ENCODE data around the gene SUCLG1.
"Not testable (repeated sequence)": the region's sequence is repeated elsewhere in the genome, so short reads cannot be mapped to it uniquely, and the experiment has no call there.

Gene SUCLG1

GRCh38 chr2:84472856-84473565 is 13.9 kb upstream of the SUCLG1 start:
- H3K4me2 ChIP-seq, result no peak overlapping the region

GRCh38 chr2:84472423-84472822 is 13.3 kb upstream of the SUCLG1 start:
- H3K4me3 ChIP-seq, H4K20me1 ChIP-seq, H3K27ac ChIP-seq, H3K4me2 ChIP-seq, H3K27me3 ChIP-seq, H3K9ac ChIP-seq, H3K4me1 ChIP-seq: not testable (repeated sequence)
- Histone ChIP-seq H3K9me3 (replicated peaks in 1 of 11) (peaks cover 66 to 93% (median 82%) of the 10 kb centered on the region in 11 experiments), H3K36me3 (peaks cover 0 to 36% (median 24%) of the 10 kb centered on the region in 11 experiments; a peak in 15 of 22 replicates)

More at GRCh38 chr2:84472856-84473565, 13.9 kb upstream of the SUCLG1 start:
- Histone ChIP-seq H4K20me1 (no peaks in the 10 kb centered on the region), H3K4me3 (no peak overlapping the region), H3K27ac (no peak overlapping the region), H3K4me1 (no peaks in the 10 kb centered on the region), H3K36me3 (peaks cover 0 to 42% (median 29%) of the 10 kb centered on the region in 11 experiments; a peak in 16 of 22 replicates), H3K9me3 (replicated peaks in 1 of 11) (peaks cover 68 to 95% (median 84%) of the 10 kb centered on the region in 11 experiments), H3K27me3 (no peaks in the 10 kb centered on the region), H3K9ac (no peak overlapping the region)
- no peak for TF ChIP-seq Cebpa-rat (IDR thresholded peaks at IDR 0.05)

GRCh38 chr2:84467389-84467788 is 8.3 kb upstream of the SUCLG1 start:
- Histone ChIP-seq H3K4me1 (no peaks in the 10 kb centered on the region), H3K27ac (no peak overlapping the region), H3K9ac (no peak overlapping the region), H4K20me1 (no peaks in the 10 kb centered on the region), H3K4me2 (no peak overlapping the region), H3K27me3 (no peaks in the 10 kb centered on the region), H3K4me3 (no peak overlapping the region), H3K36me3 (peaks cover 0 to 29% (median 22%) of the 10 kb centered on the region in 11 experiments; a peak in 14 of 22 replicates), H3K9me3 (replicated peaks in 1 of 11) (peaks cover 65 to 78% (median 71%) of the 10 kb centered on the region in 11 experiments)
- no peak for TF ChIP-seq Cebpa-rat (IDR thresholded peaks at IDR 0.05)

- TF ChIP-seq Cebpa-rat (IDR thresholded peaks at IDR 0.05), result no peak
- H3K4me2 ChIP-seq, result no peak overlapping the region
- H3K27ac ChIP-seq, result no peak overlapping the region
- H3K9me3 ChIP-seq (replicated peaks in 1 of 11), result peaks cover 10 to 23% (median 15%) of the 10 kb centered on the region in 11 experiments; a peak in 21 of 22 replicates
- peaks cover 0 to 23% (median 18%) of the 10 kb centered on the region in 11 experiments; a peak in 11 of 22 replicates for H4K20me1 ChIP-seq
- no peak overlapping the region for H3K9ac ChIP-seq
- no peaks in the 10 kb centered on the region for H3K27me3 ChIP-seq
- peaks cover 21 to 28% (median 27%) of the 10 kb centered on the region in 10 experiments for H3K4me1 ChIP-seq
- peaks cover 0 to 4% (median 0%) of the 10 kb centered on the region in 11 experiments; a peak in 2 of 22 replicates for H3K36me3 ChIP-seq
- H3K4me3 ChIP-seq, result no peak overlapping the region
Observed at GRCh38 chr2:84461310-84461709, 2.2 kb upstream of the SUCLG1 start.

- no peak overlapping the region; a peak in 1 of 20 replicates for H3K4me3 ChIP-seq
- TF ChIP-seq Cebpa-rat (IDR thresholded peaks at IDR 0.05), result no peak
- H3K4me1 ChIP-seq, result peaks cover 21 to 33% (median 27%) of the 10 kb centered on the region in 10 experiments
- H3K27me3 ChIP-seq, result no peaks in the 10 kb centered on the region
- H3K9me3 ChIP-seq (replicated peaks in 1 of 11), result peaks cover 4 to 16% (median 9%) of the 10 kb centered on the region in 11 experiments; a peak in 18 of 22 replicates
- H4K20me1 ChIP-seq, result peaks cover 4 to 30% (median 20%) of the 10 kb centered on the region in 11 experiments; a peak in 13 of 22 replicates
- no peak overlapping the region for H3K27ac ChIP-seq
- H3K36me3 ChIP-seq, result peaks cover 0 to 3% (median 0%) of the 10 kb centered on the region in 11 experiments; a peak in 1 of 22 replicates
- H3K9ac ChIP-seq, result no peak overlapping the region
- H3K4me2 ChIP-seq, result peak overlapping the region in 6 of 11 experiments; percentile 81 to 97 (median 89); a peak in 8 of 22 replicates
Observed at GRCh38 chr2:84460670-84461069, 1.6 kb upstream of the SUCLG1 start.

GRCh38 chr2:84459944-84460429 is 907 bp upstream of the SUCLG1 start:
- Histone ChIP-seq H3K4me1 (peaks cover 21 to 33% (median 27%) of the 10 kb centered on the region in 10 experiments), H3K9ac (peak overlapping the region; percentile 84 to 95 (median 91)), H3K36me3 (peaks cover 0 to 3% (median 0%) of the 10 kb centered on the region in 11 experiments; a peak in 4 of 22 replicates), H3K4me3 (peak overlapping the region; percentile 82 to 99 (median 92)), H3K27ac (peak overlapping the region in 10 of 11 experiments; percentile 87 to 94 (median 93); a peak in 19 of 22 replicates), H3K27me3 (no peaks in the 10 kb centered on the region), H3K9me3 (replicated peaks in 1 of 11) (peaks cover 0 to 11% (median 4%) of the 10 kb centered on the region in 11 experiments; a peak in 4 of 22 replicates), H4K20me1 (peaks cover 4 to 37% (median 20%) of the 10 kb centered on the region in 11 experiments; a peak in 14 of 22 replicates), H3K4me2 (peak overlapping the region; percentile 81 to 97 (median 90))
- peak in 2 of 11 experiments; percentile 14 to 31; a peak in 1 of 22 replicates for TF ChIP-seq Cebpa-rat (IDR thresholded peaks at IDR 0.05)

GRCh38 chr2:84458551-84459017 is 496 bp downstream of the SUCLG1 start:
- peak overlapping the region; percentile 84 to 95 (median 91) for H3K9ac ChIP-seq
- no peaks in the 10 kb centered on the region for H3K27me3 ChIP-seq
- peak overlapping the region; percentile 87 to 94 (median 93) for H3K27ac ChIP-seq
- H3K4me3 ChIP-seq, result peak overlapping the region; percentile 82 to 99 (median 92)
- no peaks in the 10 kb centered on the region for H3K9me3 ChIP-seq (replicated peaks in 1 of 11)
- H4K20me1 ChIP-seq, result peaks cover 14 to 51% (median 33%) of the 10 kb centered on the region in 11 experiments; a peak in 15 of 22 replicates
- H3K4me2 ChIP-seq, result peak overlapping the region; percentile 81 to 97 (median 90)
- H3K4me1 ChIP-seq, result peaks cover 21 to 33% (median 27%) of the 10 kb centered on the region in 10 experiments
- H3K36me3 ChIP-seq, result peaks cover 0 to 16% (median 10%) of the 10 kb centered on the region in 11 experiments; a peak in 12 of 22 replicates
- TF ChIP-seq Cebpa-rat (IDR thresholded peaks at IDR 0.05), result no peak

GRCh38 chr2:84457686-84458085 is 1.4 kb downstream of the SUCLG1 start:
- Histone ChIP-seq H3K4me2 (peak overlapping the region; percentile 81 to 97 (median 90)), H3K9me3 (replicated peaks in 1 of 11) (no peaks in the 10 kb centered on the region), H4K20me1 (peaks cover 23 to 57% (median 42%) of the 10 kb centered on the region in 11 experiments; a peak in 15 of 22 replicates), H3K36me3 (peaks cover 0 to 25% (median 11%) of the 10 kb centered on the region in 11 experiments; a peak in 13 of 22 replicates), H3K4me3 (peak overlapping the region in 8 of 10 experiments; percentile 82 to 99 (median 92); a peak in 12 of 20 replicates), H3K27ac (no peak overlapping the region), H3K4me1 (peaks cover 21 to 33% (median 27%) of the 10 kb centered on the region in 10 experiments), H3K27me3 (no peaks in the 10 kb centered on the region), H3K9ac (peak overlapping the region in 8 of 11 experiments; percentile 90 to 95 (median 92); a peak in 7 of 22 replicates)
- no peak for TF ChIP-seq Cebpa-rat (IDR thresholded peaks at IDR 0.05)
